ENCODE results near the gene OGFR.

OGFR gene

GRCh38 chr20:62859721-62860120 is 55.1 kb downstream of the OGFR start:
- Histone ChIP-seq H3K4me3 (IDR thresholded peaks at IDR 0.05; ENCODE audit: insufficient read depth, low read depth, low read length) (no peak overlapping the region), H3K9ac (no peak overlapping the region), H3K36me3 (ENCODE audit: insufficient read depth) (no peaks in the 10 kb centered on the region; the same call in 1 of the 2 replicates), H2AFZ (ENCODE audit: low read depth) (no peak overlapping the region), H3K27ac (no peak overlapping the region), H3K4me2 (peak overlapping the region; percentile 64; the same call in 1 of the 2 replicates), H3K27me3 (ENCODE audit: insufficient read depth, low read depth) (no peaks in the 10 kb centered on the region), H3K4me1 (ENCODE audit: low read depth, poor library complexity, severe bottlenecking) (peaks cover 21% of the 10 kb centered on the region), H3K79me2 (ENCODE audit: insufficient read depth, low read depth) (peaks cover 10% of the 10 kb centered on the region), H4K20me1 (ENCODE audit: insufficient read depth) (0 out of 2 replicates have a peak, but pooled peaks cover 2% of the 10 kb centered on the region)
- no peak for TF ChIP-seq CTCF (conservative IDR thresholded peaks at IDR 0.05; ENCODE audit: low read depth, low read length)

GRCh38 chr20:62860391-62860923 is 55.8 kb downstream of the OGFR start:
- Histone ChIP-seq H3K4me1 (ENCODE audit: low read depth, poor library complexity, severe bottlenecking) (peaks cover 21% of the 10 kb centered on the region), H3K79me2 (ENCODE audit: insufficient read depth, low read depth) (peaks cover 10% of the 10 kb centered on the region), H3K9ac (no peak overlapping the region), H2AFZ (ENCODE audit: low read depth) (no peak overlapping the region), H3K4me2 (peak overlapping the region; percentile 64), H3K36me3 (ENCODE audit: insufficient read depth) (no peaks in the 10 kb centered on the region; the same call in 1 of the 2 replicates), H4K20me1 (ENCODE audit: insufficient read depth) (0 out of 2 replicates have a peak, but pooled peaks cover 2% of the 10 kb centered on the region), H3K27ac (no peak overlapping the region), H3K27me3 (ENCODE audit: insufficient read depth, low read depth) (no peaks in the 10 kb centered on the region), H3K4me3 (IDR thresholded peaks at IDR 0.05; ENCODE audit: insufficient read depth, low read depth, low read length) (no peak overlapping the region)
- TF ChIP-seq CTCF (conservative IDR thresholded peaks at IDR 0.05; ENCODE audit: low read depth, low read length): no peak

- H3K36me3 ChIP-seq (ENCODE audit: insufficient read depth): no peaks in the 10 kb centered on the region; the same call in 1 of the 2 replicates
- peaks cover 21% of the 10 kb centered on the region for H3K4me1 ChIP-seq (ENCODE audit: low read depth, poor library complexity, severe bottlenecking)
- H3K4me3 ChIP-seq (IDR thresholded peaks at IDR 0.05; ENCODE audit: insufficient read depth, low read depth, low read length): no peak overlapping the region
- H3K4me2 ChIP-seq: no peak overlapping the region
- no peak for TF ChIP-seq CTCF (conservative IDR thresholded peaks at IDR 0.05; ENCODE audit: low read depth, low read length)
- no peak overlapping the region for H3K9ac ChIP-seq
- no peak overlapping the region for H3K27ac ChIP-seq
- H2AFZ ChIP-seq (ENCODE audit: low read depth): no peak overlapping the region
- H3K27me3 ChIP-seq (ENCODE audit: insufficient read depth, low read depth): no peaks in the 10 kb centered on the region
- 0 out of 2 replicates have a peak, but pooled peaks cover 2% of the 10 kb centered on the region for H4K20me1 ChIP-seq (ENCODE audit: insufficient read depth)
- H3K79me2 ChIP-seq (ENCODE audit: insufficient read depth, low read depth): peaks cover 10% of the 10 kb centered on the region
Observed at GRCh38 chr20:62860924-62861691, 56.5 kb downstream of the OGFR start.

- peak within 1 kb of the TSS; percentile 55; the same call in 1 of the 2 replicates for H2AFZ ChIP-seq (ENCODE audit: low read depth)
- H3K4me1 ChIP-seq (ENCODE audit: low read depth, poor library complexity, severe bottlenecking): peaks cover 21% of the 10 kb centered on the region
- no peak for TF ChIP-seq CTCF (conservative IDR thresholded peaks at IDR 0.05; ENCODE audit: low read depth, low read length)
- H3K36me3 ChIP-seq (ENCODE audit: insufficient read depth): no peaks in the 10 kb centered on the region; the same call in 1 of the 2 replicates
- 0 out of 2 replicates have a peak, but pooled peaks cover 2% of the 10 kb centered on the region for H4K20me1 ChIP-seq (ENCODE audit: insufficient read depth)
- peak within 1 kb of the TSS; percentile 64 for H3K4me2 ChIP-seq
- H3K9ac ChIP-seq: no peak within 1 kb of the TSS
- H3K27me3 ChIP-seq (ENCODE audit: insufficient read depth, low read depth): no peaks in the 10 kb centered on the region
- peaks cover 10% of the 10 kb centered on the region for H3K79me2 ChIP-seq (ENCODE audit: insufficient read depth, low read depth)
- H3K4me3 ChIP-seq (IDR thresholded peaks at IDR 0.05; ENCODE audit: insufficient read depth, low read depth, low read length): no peak within 1 kb of the TSS
- no peak within 1 kb of the TSS for H3K27ac ChIP-seq
Observed at GRCh38 chr20:62861726-62862336, 57.2 kb downstream of the OGFR start, which contains the start of gene TCFL5. Gene TCFL5, minus strand, starts transcription at chr20:62861822. Its CDS starts 152 bp downstream, at chr20:62861670.

Measured in KMS-11 (cell line).